Posterior vena cava (tissue), 2 donors: Measurements from ENCODE around the gene FOXD4L6. TPM values are rescaled to one million over a fixed set of nuclear protein-coding genes. Genes with fewer than 3 reads are reported as not detected.

ENCODE experiments used
- total RNA-seq, 2 donors: library from RNA; stranded (reverse); fragmentation: NEBNext Ultra II Directional; extraction: Animal tissue kit (Norgen Biotek cat#: 25700); gene quantifications; one replicate each; pipeline ENCODE4 v1.2.1, GENCODE V29; 2021
- donor health status: DM: yes; HTN: yes; CAD: no.
- donor health status: DM: yes; HTN: yes; CAD: no.

FOXD4L6 gene
- total RNA-seq, 2 donors from 2014 or later: not detected

Other genes starting within 250 kb of the FOXD4L6 start
- gene ZNG1F, start 60.6 kb upstream of the FOXD4L6 start, total RNA-seq: 1 to 10 TPM; 5.3 to 9.5 TPM